CD14-positive monocyte (primary cell): ENCODE data around the gene RIMBP2. TPM values are rescaled to one million over a fixed set of nuclear protein-coding genes. Genes with fewer than 3 reads are reported as not detected.

Experiments
- DNase-seq, 3 donors: peaks; one replicate each; pipeline ENCODE4 v3.0.0-alpha.2; 2011 to 2022
- H2AFZ ChIP-seq: 2 replicates; pipeline ENCODE4 v1.6.0; 2012; ENCODE audit warnings: mild to moderate bottlenecking, low read depth, low read length, inconsistent platforms; ENCODE audit not compliant: insufficient read depth, poor library complexity, severe bottlenecking
- H3K27ac ChIP-seq, 2 donors: 1 replicate in 1 of 2; 2 replicates in 1 of 2; pipeline ENCODE4 v1.5.1; 2012 to 2013; ENCODE audit warnings: low read length in 2 of 2, control low read depth in 1 of 2, inconsistent platforms in 1 of 2, low read depth in 1 of 2, mild to moderate bottlenecking in 1 of 2
- H3K27me3 ChIP-seq, 2 donors: one replicate each; pipeline versions ENCODE4 v1.6.0 to v1.6.1; 2011 to 2013; ENCODE audit warnings: low read length in 2 of 2; ENCODE audit not compliant: control insufficient read depth in 2 of 2, insufficient read depth in 2 of 2
- H3K36me3 ChIP-seq, 2 donors: replicated peaks in 1 of 2; 1 replicate in 1 of 2; 2 replicates in 1 of 2; pipeline versions ENCODE4 v1.5.1 to v1.6.1; 2012 to 2013; ENCODE audit warnings: low read length in 2 of 2, control low read depth in 1 of 2, inconsistent platforms in 1 of 2, mild to moderate bottlenecking in 1 of 2; ENCODE audit not compliant: insufficient read depth in 2 of 2, control insufficient read depth in 1 of 2
- H3K4me1 ChIP-seq, 2 donors: 1 replicate in 1 of 2; 2 replicates in 1 of 2; pipeline versions ENCODE4 v1.5.1 to v1.6.1; 2012 to 2013; ENCODE audit warnings: low read length in 2 of 2, control low read depth in 1 of 2, inconsistent platforms in 1 of 2, mild to moderate bottlenecking in 1 of 2, moderate library complexity in 1 of 2; ENCODE audit not compliant: insufficient read depth in 2 of 2, control insufficient read depth in 1 of 2
- H3K4me2 ChIP-seq: replicated peaks from 2 replicates; pipeline ENCODE3; 2012; ENCODE audit warnings: low read length, moderate library complexity, mild to moderate bottlenecking; ENCODE audit not compliant: poor library complexity, severe bottlenecking; ENCODE audit errors: extremely low read depth
- H3K4me3 ChIP-seq, 3 experiments: fragments of 200-600 bp in 1 of 3; sonication (generic) in 1 of 3; replicated peaks in 1 of 3; 1 replicate in 2 of 3; 2 replicates in 1 of 3; pipeline ENCODE4 v1.5.1; 2011 to 2013; ENCODE audit warnings: low read length in 3 of 3, mild to moderate bottlenecking in 3 of 3, control low read depth in 2 of 3, low read depth in 2 of 3, inconsistent platforms in 1 of 3, moderate library complexity in 1 of 3
- H3K79me2 ChIP-seq: 2 replicates; pipeline ENCODE4 v1.6.0; 2012; ENCODE audit warnings: mild to moderate bottlenecking, control low read depth, inconsistent platforms, low read length, moderate library complexity; ENCODE audit not compliant: insufficient read depth
- H3K9ac ChIP-seq: 2 replicates; pipeline ENCODE4 v1.6.0; 2017; ENCODE audit warnings: low read length, mild to moderate bottlenecking; ENCODE audit not compliant: insufficient read depth, poor library complexity, severe bottlenecking
- H3K9me3 ChIP-seq, 2 donors: replicated peaks in 1 of 2; 1 replicate in 1 of 2; 2 replicates in 1 of 2; pipeline versions ENCODE4 v1.5.1 to v1.6.1; 2012 to 2013; ENCODE audit warnings: low read length in 2 of 2, control low read depth in 1 of 2; ENCODE audit not compliant: control insufficient read depth in 1 of 2, insufficient read depth in 1 of 2
- H4K20me1 ChIP-seq: 2 replicates; pipeline ENCODE4 v1.6.0; 2012; ENCODE audit warnings: mild to moderate bottlenecking, low read length, control low read depth, moderate library complexity; ENCODE audit not compliant: insufficient read depth
- H3K27ac Mint-ChIP-seq, 7 donors: one replicate each; pipeline ENCODE4 v1.8.0; 2020; ENCODE audit warnings: mild to moderate bottlenecking in 7 of 7, mixed read lengths in 7 of 7, moderate library complexity in 6 of 7, inconsistent platforms in 2 of 7
- H3K27me3 Mint-ChIP-seq, 3 donors: one replicate each; pipeline ENCODE4 v1.8.0; 2021 to 2022; ENCODE audit warnings: low read depth in 3 of 3, mild to moderate bottlenecking in 3 of 3, mixed read lengths in 3 of 3, moderate library complexity in 3 of 3, inconsistent platforms in 1 of 3
- H3K36me3 Mint-ChIP-seq, 2 donors: one replicate each; pipeline ENCODE4 v1.8.0; 2020; ENCODE audit warnings: mixed read lengths in 2 of 2, inconsistent platforms in 1 of 2, mild to moderate bottlenecking in 1 of 2
- H3K4me1 Mint-ChIP-seq: one replicate; pipeline ENCODE4 v1.8.0; 2020; ENCODE audit warnings: mild to moderate bottlenecking, mixed read lengths
- H3K4me3 Mint-ChIP-seq, 2 donors: one replicate each; pipeline ENCODE4 v1.8.0; 2020; ENCODE audit warnings: mild to moderate bottlenecking in 2 of 2, mixed read lengths in 2 of 2, moderate library complexity in 1 of 2
- H3K9me3 Mint-ChIP-seq, 7 donors: one replicate each; pipeline ENCODE4 v1.8.0; 2020 to 2022; ENCODE audit warnings: mixed read lengths in 7 of 7, mild to moderate bottlenecking in 6 of 7, moderate library complexity in 6 of 7, inconsistent platforms in 2 of 7
- CTCF ChIP-seq: fragments of 200-600 bp; IDR thresholded peaks from one replicate; pipeline ENCODE4 v1.8.0; 2022; ENCODE audit warnings: antibody characterized with exemption, mild to moderate bottlenecking
- WGBS: methylation state at CpG from one replicate; pipeline ENCODE4 v1.1.5; 2013; ENCODE audit warnings: missing lambda C conversion rate; ENCODE audit not compliant: insufficient coverage; 5-methylcytosine and 5-hydroxymethylcytosine counted together
- intact Hi-C, 2 donors: fragments of 100-400 bp; cut with micrococcal nuclease; formaldehyde crosslinking; loops; one replicate each; pipeline versions ENCODE4 v1.15.0 to v1.15.1; 2023
- polyA plus RNA-seq, 3 donors: library from polyadenylated mRNA; depleted of rRNA in 1 of 3; unstranded in 2 of 3; stranded (reverse) in 1 of 3; fragments of 300-500 nt in 2 of 3; fragments of >200 nt in 1 of 3; fragmentation: Illumina TruSeq in 2 of 3; gene quantifications; 1 replicate in 2 of 3; 2 replicates in 1 of 3; pipeline ENCODE4 v1.2.3, GENCODE V29; 2012 to 2021

RIMBP2 gene
- polyA plus RNA-seq, 3 donors: not detected

GRCh38 chr12:130493951-130494350, 222.1 kb downstream of the RIMBP2 start:
- peaks cover 1 to 10% (median 2%) of the 10 kb centered on the region in 3 donors for H3K27me3 Mint-ChIP-seq
- DNase-seq: no peak
- Histone ChIP-seq H3K4me1 (no peaks in the 10 kb centered on the region), H2AFZ (no peak overlapping the region), H4K20me1 (no peaks in the 10 kb centered on the region), H3K27me3 (no peaks in the 10 kb centered on the region), H3K9me3 (no peaks in the 10 kb centered on the region), H3K4me2 (no peak overlapping the region), H3K36me3 (no peaks in the 10 kb centered on the region), H3K27ac (no peak overlapping the region), H3K79me2 (no peaks in the 10 kb centered on the region), H3K9ac (no peak overlapping the region), H3K4me3 (no peak overlapping the region)
- H3K9me3 Mint-ChIP-seq: peaks cover 0 to 6% (median 0%) of the 10 kb centered on the region in 7 donors
- no peak for TF ChIP-seq CTCF
- H3K27ac Mint-ChIP-seq: peak overlapping the region in 1 of 7 donors; percentile 37
- H3K36me3 Mint-ChIP-seq: no peaks in the 10 kb centered on the region
- intact Hi-C loops: no loop called here
- no peaks in the 10 kb centered on the region for H3K4me1 Mint-ChIP-seq
- WGBS: 82% methylated on average over 13 of the region's 13 CpGs
- H3K4me3 Mint-ChIP-seq: no peak overlapping the region

DNA sequence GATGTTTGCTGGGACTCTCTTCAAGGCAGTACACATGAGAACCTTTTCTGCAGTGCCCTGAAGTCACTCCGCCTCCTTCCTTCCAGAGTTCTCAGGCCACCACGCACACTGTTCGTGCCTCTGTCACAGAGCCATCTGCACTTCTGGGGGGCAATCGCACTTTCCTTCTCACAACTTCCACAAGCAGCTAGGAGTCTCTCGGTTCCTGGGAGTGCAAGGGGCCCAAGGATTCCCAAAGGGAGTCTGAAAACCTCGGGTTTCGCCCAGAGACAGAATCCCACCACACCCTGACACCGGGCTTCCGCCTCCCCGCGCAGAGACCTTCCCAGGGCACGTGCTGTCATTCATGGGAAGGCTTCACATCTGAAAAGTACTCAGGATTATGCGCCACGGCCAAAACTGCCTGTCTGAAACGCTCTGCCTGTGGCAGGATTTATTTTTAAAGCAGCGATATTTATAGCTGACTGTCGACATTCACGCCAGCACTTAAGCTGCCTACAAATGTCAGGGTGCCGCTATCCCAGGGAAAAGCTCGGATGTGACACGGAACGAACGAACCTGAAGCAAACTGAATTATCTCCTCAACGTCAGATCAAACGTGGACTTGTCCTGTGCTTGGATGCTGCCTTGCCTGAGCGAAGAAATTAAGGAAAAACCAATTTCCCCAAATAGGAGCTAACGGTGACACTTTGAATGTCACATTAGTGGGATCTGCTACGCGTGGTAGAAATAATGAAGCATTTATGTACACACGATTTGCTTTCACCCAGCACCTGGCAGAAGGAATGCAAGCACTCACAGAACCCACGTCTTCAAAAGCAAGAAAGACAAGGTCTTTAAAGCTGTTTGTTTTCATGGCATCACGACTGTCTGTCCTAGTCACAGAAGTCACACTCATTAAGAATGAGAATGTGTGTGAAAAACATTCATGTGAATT, 224.4 kb downstream of the RIMBP2 start:
- intact Hi-C loops: no loop called here
- Histone ChIP-seq H3K36me3 (no peaks in the 10 kb centered on the region), H3K4me2 (no peak overlapping the region), H3K4me3 (no peak overlapping the region), H3K79me2 (no peaks in the 10 kb centered on the region), H4K20me1 (no peaks in the 10 kb centered on the region), H3K9ac (no peak overlapping the region), H3K4me1 (no peaks in the 10 kb centered on the region), H3K27me3 (no peaks in the 10 kb centered on the region), H2AFZ (no peak overlapping the region), H3K27ac (no peak overlapping the region), H3K9me3 (no peaks in the 10 kb centered on the region)
- WGBS: 80% methylated on average over 28 of the region's 32 CpGs
- no peak overlapping the region for H3K4me3 Mint-ChIP-seq
- H3K36me3 Mint-ChIP-seq: no peaks in the 10 kb centered on the region
- peaks cover 0 to 4% (median 0%) of the 10 kb centered on the region in 7 donors for H3K9me3 Mint-ChIP-seq
- no peak for DNase-seq
- TF ChIP-seq CTCF: no peak
- H3K27ac Mint-ChIP-seq: no peak overlapping the region
- H3K27me3 Mint-ChIP-seq: peaks cover 1 to 13% (median 2%) of the 10 kb centered on the region in 3 donors
- H3K4me1 Mint-ChIP-seq: no peaks in the 10 kb centered on the region
